ENCODE data around the gene DIPK1A.

Gene DIPK1A

GRCh38 chr1:92838519-92838918 lies 122.7 kb downstream of the DIPK1A start:
- H3K4me3 ChIP-seq (ENCODE audit: low read depth, low read length), result peak overlapping the region; percentile 98
- TF ChIP-seq POLR2A (IDR thresholded peaks at IDR 0.05; ENCODE audit: extremely low read depth, insufficient read length), result no peak
- TF ChIP-seq MYC (IDR thresholded peaks at IDR 0.05; ENCODE audit: low read depth, low read length), result no peak
- no peak for TF ChIP-seq MAX (IDR thresholded peaks at IDR 0.05; ENCODE audit: low read depth, low read length)
- no peak for TF ChIP-seq CTCF (IDR thresholded peaks at IDR 0.05; ENCODE audit: low read depth, low read length)
- DNase-seq (ENCODE audit: low read depth), result no peak

- TF ChIP-seq CTCF (IDR thresholded peaks at IDR 0.05; ENCODE audit: low read depth, low read length), result no peak
- no peak for TF ChIP-seq MAX (IDR thresholded peaks at IDR 0.05; ENCODE audit: low read depth, low read length)
- TF ChIP-seq MYC (IDR thresholded peaks at IDR 0.05; ENCODE audit: low read depth, low read length), result no peak
- no peak for TF ChIP-seq POLR2A (IDR thresholded peaks at IDR 0.05; ENCODE audit: extremely low read depth, insufficient read length)
These were observed 124.2 kb downstream of the DIPK1A start for GRCh38 chr1:92837062-92837461.

GRCh38 chr1:92834617-92835016 lies 126.6 kb downstream of the DIPK1A start:
- TF ChIP-seq MAX (IDR thresholded peaks at IDR 0.05; ENCODE audit: low read depth, low read length) (no peak), CTCF (IDR thresholded peaks at IDR 0.05; ENCODE audit: low read depth, low read length) (no peak), MYC (IDR thresholded peaks at IDR 0.05; ENCODE audit: low read depth, low read length) (no peak), POLR2A (IDR thresholded peaks at IDR 0.05; ENCODE audit: extremely low read depth, insufficient read length) (no peak)
- H3K4me3 ChIP-seq (ENCODE audit: low read depth, low read length), result peak overlapping the region; percentile 98
- no peak for DNase-seq (ENCODE audit: low read depth)

More at GRCh38 chr1:92837062-92837461, 124.2 kb downstream of the DIPK1A start:
- DNase-seq (ENCODE audit: low read depth), result no peak
- peak overlapping the region; percentile 98 for H3K4me3 ChIP-seq (ENCODE audit: low read depth, low read length)

GRCh38 chr1:92833840-92834239 lies 127.4 kb downstream of the DIPK1A start:
- peak overlapping the region; percentile 98 for H3K4me3 ChIP-seq (ENCODE audit: low read depth, low read length)
- no peak for DNase-seq (ENCODE audit: low read depth)
- TF ChIP-seq MYC (IDR thresholded peaks at IDR 0.05; ENCODE audit: low read depth, low read length) (no peak), CTCF (IDR thresholded peaks at IDR 0.05; ENCODE audit: low read depth, low read length) (no peak), POLR2A (IDR thresholded peaks at IDR 0.05; ENCODE audit: extremely low read depth, insufficient read length) (no peak), MAX (IDR thresholded peaks at IDR 0.05; ENCODE audit: low read depth, low read length) (no peak)

GRCh38 chr1:92832537-92833114 lies 128.6 kb downstream of the DIPK1A start:
- no peak for DNase-seq (ENCODE audit: low read depth)
- H3K4me3 ChIP-seq (ENCODE audit: low read depth, low read length), result peak overlapping the region; percentile 98
- TF ChIP-seq MAX (IDR thresholded peaks at IDR 0.05; ENCODE audit: low read depth, low read length) (no peak), CTCF (IDR thresholded peaks at IDR 0.05; ENCODE audit: low read depth, low read length) (no peak)

Data from NB4 (cell line).